Gastroesophageal sphincter (tissue), 3 donors: Measurements from ENCODE around the gene ZBTB20.

Source experiments
- POLR2A ChIP-seq, 2 donors: fragments of 450-650 bp; IDR thresholded peaks; one replicate each; pipeline ENCODE4 v1.6.1; 2017; ENCODE audit warnings: antibody characterized with exemption in 2 of 2, mild to moderate bottlenecking in 2 of 2, moderate library complexity in 1 of 2
- TF ChIP-seq, protein P1 (sequence below), 4 experiments: fragments of 200-600 bp in 2 of 4; fragments of 450-650 bp in 2 of 4; sonication (generic) in 1 of 4; IDR thresholded peaks; one replicate each; pipeline ENCODE4 v1.5.1; 2017 to 2019; ENCODE audit warnings: antibody characterized with exemption in 4 of 4, mild to moderate bottlenecking in 2 of 4, moderate library complexity in 2 of 4

DNA sequence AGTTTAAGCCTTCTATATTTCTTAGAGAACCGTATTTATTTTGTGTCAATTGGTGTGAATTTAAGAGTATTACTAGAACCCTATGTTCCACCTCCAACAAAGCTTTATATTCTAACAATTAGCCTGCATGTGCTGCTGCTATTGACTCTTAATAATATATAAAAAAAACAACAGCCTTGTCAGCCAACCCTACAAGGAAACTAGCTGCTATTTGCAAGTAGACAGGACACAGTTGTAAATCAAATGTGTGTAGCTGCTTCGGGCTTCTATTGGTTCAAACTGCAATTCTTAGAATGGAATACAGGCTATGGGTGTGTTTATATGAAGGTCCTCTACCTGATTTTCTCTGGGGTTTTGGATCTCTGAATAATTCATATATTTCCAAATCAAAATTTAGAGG lies 60.7 kb downstream of the ZBTB20 start:
- TF ChIP-seq, protein P1, sequence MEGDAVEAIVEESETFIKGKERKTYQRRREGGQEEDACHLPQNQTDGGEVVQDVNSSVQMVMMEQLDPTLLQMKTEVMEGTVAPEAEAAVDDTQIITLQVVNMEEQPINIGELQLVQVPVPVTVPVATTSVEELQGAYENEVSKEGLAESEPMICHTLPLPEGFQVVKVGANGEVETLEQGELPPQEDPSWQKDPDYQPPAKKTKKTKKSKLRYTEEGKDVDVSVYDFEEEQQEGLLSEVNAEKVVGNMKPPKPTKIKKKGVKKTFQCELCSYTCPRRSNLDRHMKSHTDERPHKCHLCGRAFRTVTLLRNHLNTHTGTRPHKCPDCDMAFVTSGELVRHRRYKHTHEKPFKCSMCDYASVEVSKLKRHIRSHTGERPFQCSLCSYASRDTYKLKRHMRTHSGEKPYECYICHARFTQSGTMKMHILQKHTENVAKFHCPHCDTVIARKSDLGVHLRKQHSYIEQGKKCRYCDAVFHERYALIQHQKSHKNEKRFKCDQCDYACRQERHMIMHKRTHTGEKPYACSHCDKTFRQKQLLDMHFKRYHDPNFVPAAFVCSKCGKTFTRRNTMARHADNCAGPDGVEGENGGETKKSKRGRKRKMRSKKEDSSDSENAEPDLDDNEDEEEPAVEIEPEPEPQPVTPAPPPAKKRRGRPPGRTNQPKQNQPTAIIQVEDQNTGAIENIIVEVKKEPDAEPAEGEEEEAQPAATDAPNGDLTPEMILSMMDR (IDR thresholded peaks at IDR 0.05), result no peak
- TF ChIP-seq POLR2A (IDR thresholded peaks at IDR 0.05), result no peak
